Measurements from ENCODE around the gene ZNF678.

The ZNF678 gene

DNA sequence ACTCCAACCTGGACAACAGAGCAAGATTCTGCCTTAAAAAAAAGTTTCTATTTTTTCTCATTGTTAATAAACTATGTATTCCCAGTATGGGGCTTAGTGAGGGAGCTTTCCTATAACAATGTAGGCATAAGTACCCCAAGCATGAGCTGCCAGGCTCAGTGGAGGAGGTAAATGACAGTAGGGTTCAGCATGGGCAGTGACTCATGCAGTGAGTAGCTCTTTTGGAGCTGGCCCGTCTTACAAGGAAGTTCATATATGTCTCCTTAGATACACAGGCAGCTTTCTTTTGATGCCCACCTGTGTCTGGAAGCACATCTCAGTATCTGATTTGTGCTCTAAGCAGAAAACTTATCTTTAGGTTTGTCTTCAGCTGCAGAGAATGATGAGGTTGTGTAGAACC lies 57.9 kb downstream of the ZNF678 start:
- no peak for TF ChIP-seq EZH2phosphoT487 (IDR thresholded peaks at IDR 0.05; ENCODE audit: borderline replicate concordance)
- TF ChIP-seq, protein P1, sequence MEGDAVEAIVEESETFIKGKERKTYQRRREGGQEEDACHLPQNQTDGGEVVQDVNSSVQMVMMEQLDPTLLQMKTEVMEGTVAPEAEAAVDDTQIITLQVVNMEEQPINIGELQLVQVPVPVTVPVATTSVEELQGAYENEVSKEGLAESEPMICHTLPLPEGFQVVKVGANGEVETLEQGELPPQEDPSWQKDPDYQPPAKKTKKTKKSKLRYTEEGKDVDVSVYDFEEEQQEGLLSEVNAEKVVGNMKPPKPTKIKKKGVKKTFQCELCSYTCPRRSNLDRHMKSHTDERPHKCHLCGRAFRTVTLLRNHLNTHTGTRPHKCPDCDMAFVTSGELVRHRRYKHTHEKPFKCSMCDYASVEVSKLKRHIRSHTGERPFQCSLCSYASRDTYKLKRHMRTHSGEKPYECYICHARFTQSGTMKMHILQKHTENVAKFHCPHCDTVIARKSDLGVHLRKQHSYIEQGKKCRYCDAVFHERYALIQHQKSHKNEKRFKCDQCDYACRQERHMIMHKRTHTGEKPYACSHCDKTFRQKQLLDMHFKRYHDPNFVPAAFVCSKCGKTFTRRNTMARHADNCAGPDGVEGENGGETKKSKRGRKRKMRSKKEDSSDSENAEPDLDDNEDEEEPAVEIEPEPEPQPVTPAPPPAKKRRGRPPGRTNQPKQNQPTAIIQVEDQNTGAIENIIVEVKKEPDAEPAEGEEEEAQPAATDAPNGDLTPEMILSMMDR (conservative IDR thresholded peaks at IDR 0.05; ENCODE audit: low read length), result no peak
- Histone ChIP-seq H3F3A (ENCODE audit: low read depth) (no peaks in the 10 kb centered on the region), H3K9me3 (ENCODE audit: insufficient read depth, low read depth, low read length) (peaks cover 13% of the 10 kb centered on the region; the same call in 1 of the 2 replicates), H3K4me3 (ENCODE audit: low read length, poor library complexity, severe bottlenecking) (no peak overlapping the region), H3K36me3 (ENCODE audit: insufficient read depth, low read length) (peaks cover 14% of the 10 kb centered on the region; the same call in 1 of the 2 replicates), H2AFZ (ENCODE audit: low read length) (no peak overlapping the region), H3K79me2 (ENCODE audit: insufficient read depth, low read length) (peaks cover 20% of the 10 kb centered on the region; the same call in 1 of the 2 replicates), H4K20me1 (ENCODE audit: insufficient read depth, low read length, poor library complexity, severe bottlenecking) (no peaks in the 10 kb centered on the region), H3K27me3 (ENCODE audit: insufficient read depth, low read length, poor library complexity, severe bottlenecking) (no peaks in the 10 kb centered on the region), H3K4me1 (ENCODE audit: insufficient read depth, low read length, poor library complexity, severe bottlenecking) (no peaks in the 10 kb centered on the region), H3K9me2 (replicated peaks; ENCODE audit: low read depth, low read length) (no peaks in the 10 kb centered on the region), H3K9ac (ENCODE audit: low read depth, low read length, poor library complexity, severe bottlenecking) (no peak overlapping the region), H3K4me2 (ENCODE audit: low read depth, low read length, poor library complexity, severe bottlenecking) (no peak overlapping the region)

DNA sequence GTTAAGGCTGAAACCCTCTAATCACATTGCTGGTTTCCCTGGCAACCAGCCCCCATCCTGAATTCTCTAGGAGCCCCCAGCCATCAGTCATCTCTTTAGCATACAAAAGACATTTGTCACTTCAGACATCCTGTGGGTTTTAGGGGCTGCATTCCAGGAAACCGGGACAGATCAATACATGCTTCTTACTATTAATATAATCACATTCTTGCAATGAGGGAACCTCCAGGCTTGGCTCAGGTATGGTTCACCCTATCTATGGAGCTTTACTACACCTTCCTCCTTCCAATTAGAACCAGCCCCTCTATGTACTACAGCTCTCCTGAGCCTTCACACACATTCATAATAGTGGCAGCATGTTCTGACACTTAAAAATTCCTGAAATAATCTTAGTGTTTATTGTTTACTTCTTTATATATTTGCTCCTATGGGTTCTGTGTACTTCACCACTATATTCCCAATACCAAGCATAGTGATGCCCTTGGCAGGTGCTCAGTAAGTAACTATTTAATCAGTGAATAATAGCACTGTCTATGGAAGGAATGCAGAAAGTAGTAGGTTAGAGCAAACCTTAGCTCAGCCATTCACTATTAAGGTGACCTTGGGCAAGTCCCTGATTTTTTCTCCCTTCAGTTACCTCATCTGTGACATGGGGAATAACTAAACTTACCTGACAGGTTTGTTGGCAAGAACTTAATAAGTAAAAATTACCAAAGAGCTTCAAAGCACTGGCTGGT lies 59.6 kb downstream of the ZNF678 start:
- Histone ChIP-seq H3F3A (ENCODE audit: low read depth) (no peaks in the 10 kb centered on the region), H3K4me1 (ENCODE audit: insufficient read depth, low read length, poor library complexity, severe bottlenecking) (no peaks in the 10 kb centered on the region), H3K9ac (ENCODE audit: low read depth, low read length, poor library complexity, severe bottlenecking) (no peak overlapping the region)

DNA sequence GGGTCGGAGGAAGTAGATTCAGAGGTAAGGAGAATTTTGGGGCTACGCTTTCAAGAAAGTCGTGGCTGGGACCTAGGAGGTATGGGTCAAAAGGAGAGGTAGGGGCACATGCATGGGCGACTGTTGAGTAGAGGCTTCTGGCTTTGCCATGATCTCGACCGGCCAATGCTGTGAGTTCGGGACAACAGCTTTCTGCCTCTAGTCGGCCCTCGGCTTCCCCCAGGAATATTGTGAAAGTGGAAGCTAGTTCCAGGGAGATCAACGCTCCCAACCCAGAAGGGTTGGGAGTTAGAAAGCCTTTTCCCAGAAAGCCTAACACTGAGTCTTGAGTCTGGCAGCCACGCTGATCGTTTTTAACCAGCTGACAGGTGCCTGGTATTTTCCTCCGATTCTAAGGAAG lies 69.0 kb downstream of the ZNF678 start:
- Histone ChIP-seq H3K9me2 (replicated peaks; ENCODE audit: low read depth, low read length) (no peaks in the 10 kb centered on the region), H3K27me3 (ENCODE audit: insufficient read depth, low read length, poor library complexity, severe bottlenecking) (no peaks in the 10 kb centered on the region), H3K4me2 (ENCODE audit: low read depth, low read length, poor library complexity, severe bottlenecking) (no peak overlapping the region), H2AFZ (ENCODE audit: low read length) (no peak overlapping the region), H3K9me3 (ENCODE audit: insufficient read depth, low read depth, low read length) (no peaks in the 10 kb centered on the region; the same call in 1 of the 2 replicates), H3K9ac (ENCODE audit: low read depth, low read length, poor library complexity, severe bottlenecking) (no peak overlapping the region), H3K79me2 (ENCODE audit: insufficient read depth, low read length) (peaks cover 5% of the 10 kb centered on the region; the same call in 1 of the 2 replicates), H3K4me3 (ENCODE audit: low read length, poor library complexity, severe bottlenecking) (no peak overlapping the region), H3K36me3 (ENCODE audit: insufficient read depth, low read length) (0 out of 2 replicates have a peak, but pooled peaks cover 7% of the 10 kb centered on the region), H3F3A (ENCODE audit: low read depth) (no peaks in the 10 kb centered on the region), H3K4me1 (ENCODE audit: insufficient read depth, low read length, poor library complexity, severe bottlenecking) (no peaks in the 10 kb centered on the region), H4K20me1 (ENCODE audit: insufficient read depth, low read length, poor library complexity, severe bottlenecking) (no peaks in the 10 kb centered on the region)
- TF ChIP-seq, protein P1 (conservative IDR thresholded peaks at IDR 0.05; ENCODE audit: low read length), result no peak
- TF ChIP-seq EZH2phosphoT487 (IDR thresholded peaks at IDR 0.05; ENCODE audit: borderline replicate concordance), result no peak

More for the DNA sequence above, 59.6 kb downstream of the ZNF678 start:
- Histone ChIP-seq H3K4me3 (ENCODE audit: low read length, poor library complexity, severe bottlenecking) (no peak overlapping the region), H3K9me3 (ENCODE audit: insufficient read depth, low read depth, low read length) (peaks cover 11% of the 10 kb centered on the region; the same call in 1 of the 2 replicates), H2AFZ (ENCODE audit: low read length) (no peak overlapping the region), H3K4me2 (ENCODE audit: low read depth, low read length, poor library complexity, severe bottlenecking) (no peak overlapping the region), H3K9me2 (replicated peaks; ENCODE audit: low read depth, low read length) (no peaks in the 10 kb centered on the region), H3K27me3 (ENCODE audit: insufficient read depth, low read length, poor library complexity, severe bottlenecking) (no peaks in the 10 kb centered on the region), H4K20me1 (ENCODE audit: insufficient read depth, low read length, poor library complexity, severe bottlenecking) (no peaks in the 10 kb centered on the region), H3K36me3 (ENCODE audit: insufficient read depth, low read length) (peaks cover 12% of the 10 kb centered on the region; the same call in 1 of the 2 replicates), H3K79me2 (ENCODE audit: insufficient read depth, low read length) (peaks cover 15% of the 10 kb centered on the region; the same call in 1 of the 2 replicates)
- TF ChIP-seq EZH2phosphoT487 (IDR thresholded peaks at IDR 0.05; ENCODE audit: borderline replicate concordance), result no peak
- TF ChIP-seq, protein P1 (conservative IDR thresholded peaks at IDR 0.05; ENCODE audit: low read length), result no peak
